Smooth muscle cell (in vitro differentiated cells): ENCODE results near the gene PPP2R5B. TPM values are rescaled to one million over a fixed set of nuclear protein-coding genes. Genes with fewer than 3 reads are reported as not detected.

Experiments
- DNase-seq: peaks from one replicate; lab custom pipeline; 2025; ENCODE audit not compliant: unreplicated experiment; lab: John Stamatoyannopoulos, UW
- H2AFZ ChIP-seq: fragments of 200-600 bp; sonication (generic); 2 replicates; pipeline ENCODE4 v1.6.0; 2016; ENCODE audit warnings: antibody characterized with exemption, low read depth, mild to moderate bottlenecking
- H3F3A ChIP-seq: fragments of 200-600 bp; sonication (generic); 2 replicates; pipeline ENCODE4 v1.6.0; 2017; ENCODE audit warnings: antibody characterized with exemption, low read depth
- H3K27ac ChIP-seq: fragments of 200-600 bp; sonication (generic); 2 replicates; pipeline ENCODE4 v1.5.1; 2016; ENCODE audit warnings: low read depth, mild to moderate bottlenecking
- H3K27me3 ChIP-seq: fragments of 200-600 bp; sonication (generic); 2 replicates; pipeline ENCODE4 v1.6.1; 2016; ENCODE audit warnings: low read depth, mild to moderate bottlenecking
- H3K36me3 ChIP-seq: fragments of 200-600 bp; sonication (generic); 2 replicates; pipeline ENCODE4 v1.5.1; 2016; ENCODE audit warnings: low read depth
- H3K4me1 ChIP-seq: fragments of 200-600 bp; sonication (generic); 2 replicates; pipeline ENCODE4 v1.5.1; 2016; ENCODE audit warnings: low read depth
- H3K4me2 ChIP-seq: fragments of 200-600 bp; sonication (generic); 2 replicates; pipeline ENCODE4 v1.6.0; 2016; ENCODE audit warnings: mild to moderate bottlenecking
- H3K4me3 ChIP-seq: fragments of 200-600 bp; sonication (generic); 2 replicates; pipeline ENCODE4 v1.5.1; 2016; ENCODE audit warnings: mild to moderate bottlenecking
- H3K79me2 ChIP-seq: fragments of 200-600 bp; sonication (generic); 2 replicates; pipeline ENCODE4 v1.6.0; 2016; ENCODE audit warnings: low read depth, mild to moderate bottlenecking
- H3K9ac ChIP-seq: fragments of 200-600 bp; sonication (generic); 2 replicates; pipeline ENCODE4 v1.6.0; 2016; ENCODE audit warnings: low read depth
- H3K9me3 ChIP-seq: fragments of 200-600 bp; sonication (generic); replicated peaks from 2 replicates; pipeline ENCODE4 v1.5.1; 2016; ENCODE audit warnings: low read depth
- H4K20me1 ChIP-seq: fragments of 200-600 bp; sonication (generic); 2 replicates; pipeline ENCODE4 v1.6.0; 2016; ENCODE audit warnings: low read depth
- WGBS: methylation state at CpG from one replicate; pipeline ENCODE4 v1.1.7; 2016; ENCODE audit warnings: low lambda C conversion rate; 5-methylcytosine and 5-hydroxymethylcytosine counted together
- polyA plus RNA-seq: library from polyadenylated mRNA; unstranded; fragments of >200 nt; fragmentation: Nextera tagmentation; extraction: Ambion mirVana; gene quantifications from 2 replicates; pipeline ENCODE4 v1.2.1, GENCODE V29; 2016
- total RNA-seq: library from RNA; depleted of rRNA; stranded (reverse); fragments of >200 nt; gene quantifications from 2 replicates; pipeline ENCODE4 v1.2.3, GENCODE V29; 2014
- TF ChIP-seq, protein P1 (sequence below): fragments of 200-600 bp; sonication (generic); IDR thresholded peaks from 2 replicates; pipeline ENCODE4 v1.5.1; 2017; ENCODE audit warnings: borderline replicate concordance, mild to moderate bottlenecking, antibody characterized with exemption; ENCODE audit not compliant: insufficient read depth, poor library complexity, severe bottlenecking

PPP2R5B gene
- total and polyA plus RNA-seq, 2 experiments from 2014 or later: 14.9 to 36.6 TPM

GRCh38 chr11:64881476-64881875, 43.0 kb upstream of the PPP2R5B start:
- Histone ChIP-seq H3K9ac (no peak overlapping the region), H3K27me3 (no peaks in the 10 kb centered on the region), H2AFZ (no peak overlapping the region), H3F3A (peaks cover 4% of the 10 kb centered on the region), H3K9me3 (no peaks in the 10 kb centered on the region), H3K4me2 (no peak overlapping the region), H3K79me2 (peaks cover 18% of the 10 kb centered on the region), H3K4me1 (peaks cover 12% of the 10 kb centered on the region), H3K27ac (no peak overlapping the region), H3K36me3 (no peaks in the 10 kb centered on the region), H3K4me3 (no peak overlapping the region), H4K20me1 (peaks cover 14% of the 10 kb centered on the region)
- no peak for DNase-seq
- TF ChIP-seq, protein P1, sequence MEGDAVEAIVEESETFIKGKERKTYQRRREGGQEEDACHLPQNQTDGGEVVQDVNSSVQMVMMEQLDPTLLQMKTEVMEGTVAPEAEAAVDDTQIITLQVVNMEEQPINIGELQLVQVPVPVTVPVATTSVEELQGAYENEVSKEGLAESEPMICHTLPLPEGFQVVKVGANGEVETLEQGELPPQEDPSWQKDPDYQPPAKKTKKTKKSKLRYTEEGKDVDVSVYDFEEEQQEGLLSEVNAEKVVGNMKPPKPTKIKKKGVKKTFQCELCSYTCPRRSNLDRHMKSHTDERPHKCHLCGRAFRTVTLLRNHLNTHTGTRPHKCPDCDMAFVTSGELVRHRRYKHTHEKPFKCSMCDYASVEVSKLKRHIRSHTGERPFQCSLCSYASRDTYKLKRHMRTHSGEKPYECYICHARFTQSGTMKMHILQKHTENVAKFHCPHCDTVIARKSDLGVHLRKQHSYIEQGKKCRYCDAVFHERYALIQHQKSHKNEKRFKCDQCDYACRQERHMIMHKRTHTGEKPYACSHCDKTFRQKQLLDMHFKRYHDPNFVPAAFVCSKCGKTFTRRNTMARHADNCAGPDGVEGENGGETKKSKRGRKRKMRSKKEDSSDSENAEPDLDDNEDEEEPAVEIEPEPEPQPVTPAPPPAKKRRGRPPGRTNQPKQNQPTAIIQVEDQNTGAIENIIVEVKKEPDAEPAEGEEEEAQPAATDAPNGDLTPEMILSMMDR: no peak
- 82% methylated on average over 8 of the region's 8 CpGs for WGBS

- Histone ChIP-seq H3K4me2 (no peak overlapping the region), H3K79me2 (peaks cover 10% of the 10 kb centered on the region), H3K36me3 (no peaks in the 10 kb centered on the region), H3K4me1 (peaks cover 7% of the 10 kb centered on the region), H3F3A (peaks cover 10% of the 10 kb centered on the region), H3K4me3 (no peak overlapping the region), H2AFZ (no peak overlapping the region), H3K9me3 (no peaks in the 10 kb centered on the region), H3K9ac (no peak overlapping the region), H3K27ac (no peak overlapping the region), H4K20me1 (peaks cover 7% of the 10 kb centered on the region), H3K27me3 (no peaks in the 10 kb centered on the region)
- 68% methylated on average over 5 of the region's 5 CpGs for WGBS
- TF ChIP-seq, protein P1: no peak
- no peak for DNase-seq
Observed at GRCh38 chr11:64882243-64882642, 42.2 kb upstream of the PPP2R5B start.

DNA sequence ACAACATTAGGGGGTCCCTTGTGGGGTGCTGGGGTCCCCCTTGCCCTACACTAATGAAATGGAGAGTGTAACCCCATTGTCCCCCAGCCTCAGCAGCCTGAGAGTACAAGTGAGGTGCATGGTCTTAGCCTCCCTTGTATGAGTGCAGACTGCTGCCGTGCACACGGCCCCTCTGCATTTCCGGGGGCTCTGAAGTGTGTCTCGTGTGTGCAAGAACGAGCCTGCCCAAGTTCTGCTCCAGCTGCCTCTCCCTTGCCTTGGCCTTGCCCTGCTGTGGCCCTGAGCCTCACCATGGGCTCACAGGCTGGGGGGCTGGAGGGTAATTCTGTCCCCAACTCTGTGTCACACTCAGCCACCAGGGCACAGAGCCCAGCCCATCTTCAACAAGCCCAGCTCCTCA, 40.9 kb upstream of the PPP2R5B start:
- H3K27me3 ChIP-seq: no peaks in the 10 kb centered on the region
- H3K4me2 ChIP-seq: no peak overlapping the region
- H3F3A ChIP-seq: peaks cover 14% of the 10 kb centered on the region
- no peak for DNase-seq
- H3K79me2 ChIP-seq: no peaks in the 10 kb centered on the region
- no peaks in the 10 kb centered on the region for H3K36me3 ChIP-seq
- WGBS: 93% methylated on average over 5 of the region's 5 CpGs
- no peak overlapping the region for H3K27ac ChIP-seq
- TF ChIP-seq, protein P1: no peak
- no peaks in the 10 kb centered on the region for H3K9me3 ChIP-seq
- peaks cover 19% of the 10 kb centered on the region for H3K4me1 ChIP-seq
- no peak overlapping the region for H3K9ac ChIP-seq
- no peaks in the 10 kb centered on the region for H4K20me1 ChIP-seq
- H3K4me3 ChIP-seq: no peak overlapping the region
- no peak overlapping the region for H2AFZ ChIP-seq

DNA sequence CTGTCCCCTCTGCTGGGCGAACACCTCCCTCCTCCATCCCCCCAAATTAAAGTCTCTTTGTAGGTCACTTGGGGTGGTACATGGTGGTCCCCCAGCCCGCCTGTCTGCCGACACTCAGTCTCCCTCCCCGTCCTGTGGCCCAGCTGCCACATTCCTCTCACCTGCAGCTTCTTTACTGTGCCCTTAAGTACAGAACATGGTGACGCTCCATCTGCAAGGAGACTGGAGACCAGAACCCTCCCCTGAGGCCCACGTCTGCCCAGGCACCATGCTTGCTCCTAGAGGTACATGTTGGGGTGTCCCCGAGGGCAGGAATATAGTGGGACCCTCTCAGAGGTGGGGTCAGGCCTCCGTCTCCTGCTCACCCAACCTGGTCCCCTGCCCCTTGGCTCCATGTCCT, 40.5 kb upstream of the PPP2R5B start:
- Histone ChIP-seq H3K27me3 (no peaks in the 10 kb centered on the region), H4K20me1 (no peaks in the 10 kb centered on the region), H3K9ac (no peak overlapping the region), H3K4me3 (no peak overlapping the region), H2AFZ (no peak overlapping the region), H3K79me2 (no peaks in the 10 kb centered on the region), H3K4me2 (no peak overlapping the region), H3K4me1 (peaks cover 24% of the 10 kb centered on the region), H3F3A (peaks cover 14% of the 10 kb centered on the region), H3K36me3 (no peaks in the 10 kb centered on the region), H3K27ac (no peak overlapping the region), H3K9me3 (no peaks in the 10 kb centered on the region)
- WGBS: 91% methylated on average over 8 of the region's 8 CpGs
- TF ChIP-seq, protein P1: no peak
- DNase-seq: no peak
